Measurements from ENCODE around the gene HECTD2. TPM values are rescaled to one million over a fixed set of nuclear protein-coding genes. Genes with fewer than 3 reads are reported as not detected.
"Not testable (repeated sequence)": the region's sequence is repeated elsewhere in the genome, so short reads cannot be mapped to it uniquely, and the experiment has no call there.

Gene HECTD2
- total RNA-seq, 1 donor from 2014 or later = 8.1 TPM

DNA sequence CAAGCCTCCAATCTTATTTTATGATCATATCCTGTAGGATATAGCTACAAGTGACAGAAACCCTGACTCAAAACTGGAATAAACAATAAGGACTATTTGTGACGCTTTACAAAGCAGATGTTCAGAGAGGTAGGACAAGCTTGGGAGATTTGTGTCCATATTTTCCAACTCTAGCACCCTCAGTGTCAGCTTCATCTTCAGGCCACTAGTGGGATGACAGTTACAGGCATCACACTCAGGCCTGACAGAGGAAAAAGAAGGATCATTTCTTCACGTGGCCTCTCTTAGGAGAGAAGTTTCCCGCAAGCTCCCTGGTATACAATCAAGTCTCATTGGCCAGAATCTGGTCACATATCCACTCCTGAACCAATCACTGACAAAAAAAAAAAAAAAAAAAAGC lies 148.3 kb downstream of the HECTD2 start:
- Mint-ChIP-seq H3K9me3 (peaks cover 3% of the 10 kb centered on the region), H3K4me3 (no peak overlapping the region), H3K36me3 (ENCODE audit: low read depth) (no peaks in the 10 kb centered on the region), H3K4me1 (peaks cover 2% of the 10 kb centered on the region), H3K27me3 (peaks cover 4% of the 10 kb centered on the region), H3K27ac (no peak overlapping the region)
- POLR2A ChIA-PET = no interaction called here
- intact Hi-C loops (cut with micrococcal nuclease) = loop anchor here (10.0 kb wide), 1 partner anchor 174 kb away; no protein-coding TSS in a partner anchor
- ATAC-seq (ENCODE audit: low read depth) = no peak
- DNase-seq = no peak
- no peak for TF ChIP-seq CTCF (IDR thresholded peaks at IDR 0.05)
- CTCF ChIA-PET = no interaction called here

GRCh38 chr10:91559169-91559568 lies 149.0 kb downstream of the HECTD2 start:
- Mint-ChIP-seq H3K9me3 (peaks cover 3% of the 10 kb centered on the region), H3K27me3 (peaks cover 4% of the 10 kb centered on the region), H3K27ac (no peak overlapping the region), H3K4me3 (no peak overlapping the region), H3K4me1 (peaks cover 2% of the 10 kb centered on the region), H3K36me3 (ENCODE audit: low read depth) (no peaks in the 10 kb centered on the region)
- ATAC-seq (ENCODE audit: low read depth) (no peak), DNase-seq (no peak)
- TF ChIP-seq CTCF (IDR thresholded peaks at IDR 0.05) = no peak
- CTCF ChIA-PET = no interaction called here
- intact Hi-C loops (cut with micrococcal nuclease) = loop anchor here (10.0 kb wide), 1 partner anchor 174 kb away; no protein-coding TSS in a partner anchor
- POLR2A ChIA-PET = no interaction called here

- ATAC-seq (ENCODE audit: low read depth) = no peak
- Mint-ChIP-seq H3K36me3 (ENCODE audit: low read depth) (no peaks in the 10 kb centered on the region), H3K27me3 (peaks cover 4% of the 10 kb centered on the region), H3K27ac (no peak overlapping the region), H3K9me3 (peaks cover 3% of the 10 kb centered on the region), H3K4me1 (peaks cover 2% of the 10 kb centered on the region), H3K4me3 (no peak overlapping the region)
- POLR2A ChIA-PET = no interaction called here
- CTCF ChIA-PET = no interaction called here
- no peak for TF ChIP-seq CTCF (IDR thresholded peaks at IDR 0.05)
- intact Hi-C loops (cut with micrococcal nuclease) = loop anchor here (10.0 kb wide), 1 partner anchor 175 kb away; no protein-coding TSS in a partner anchor
- no peak for DNase-seq
Observed at GRCh38 chr10:91559750-91560149, 149.6 kb downstream of the HECTD2 start.

DNA sequence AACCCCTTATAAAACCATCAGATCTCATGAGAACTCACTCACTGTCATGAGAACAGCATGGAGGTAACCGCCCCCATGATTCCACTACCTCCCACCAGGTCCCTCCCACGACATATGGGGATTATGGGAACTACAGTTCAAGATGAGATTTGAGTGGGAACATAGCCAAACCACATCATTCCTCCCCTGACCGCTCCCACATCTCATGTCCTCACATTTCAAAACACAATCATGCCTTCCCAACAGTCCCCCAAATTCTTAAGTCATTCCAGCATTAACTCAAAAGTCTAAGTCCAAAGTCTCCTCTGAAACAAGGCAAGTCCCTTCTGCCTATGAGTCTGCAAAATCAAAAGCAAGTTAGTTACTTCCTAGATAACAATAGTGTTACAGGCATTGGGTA lies 150.7 kb downstream of the HECTD2 start:
- H3K27ac Mint-ChIP-seq; H3K4me1 Mint-ChIP-seq; H3K36me3 Mint-ChIP-seq (ENCODE audit: low read depth); POLR2A ChIA-PET; ATAC-seq (ENCODE audit: low read depth); CTCF ChIA-PET; H3K9me3 Mint-ChIP-seq; H3K4me3 Mint-ChIP-seq; intact Hi-C loops (cut with micrococcal nuclease); H3K27me3 Mint-ChIP-seq; DNase-seq: not testable (repeated sequence)

GRCh38 chr10:91562839-91563581 lies 152.9 kb downstream of the HECTD2 start:
- DNase-seq (no peak), ATAC-seq (ENCODE audit: low read depth) (no peak)
- Mint-ChIP-seq H3K27ac (no peak overlapping the region), H3K27me3 (peaks cover 7% of the 10 kb centered on the region), H3K4me3 (no peak overlapping the region), H3K4me1 (no peaks in the 10 kb centered on the region), H3K36me3 (ENCODE audit: low read depth) (no peaks in the 10 kb centered on the region), H3K9me3 (peaks cover 3% of the 10 kb centered on the region)
- POLR2A ChIA-PET = no interaction called here
- CTCF ChIA-PET = no interaction called here
- no peak for TF ChIP-seq CTCF (IDR thresholded peaks at IDR 0.05)
- intact Hi-C loops (cut with micrococcal nuclease) = no loop called here

- Mint-ChIP-seq H3K4me1 (no peaks in the 10 kb centered on the region), H3K27me3 (peaks cover 7% of the 10 kb centered on the region), H3K9me3 (peaks cover 3% of the 10 kb centered on the region), H3K4me3 (no peak overlapping the region), H3K36me3 (ENCODE audit: low read depth) (no peaks in the 10 kb centered on the region), H3K27ac (no peak overlapping the region)
- POLR2A ChIA-PET = no interaction called here
- ATAC-seq (ENCODE audit: low read depth) = no peak
- no peak for DNase-seq
- TF ChIP-seq CTCF (IDR thresholded peaks at IDR 0.05) = no peak
- intact Hi-C loops (cut with micrococcal nuclease) = no loop called here
- CTCF ChIA-PET = no interaction called here
Observed at GRCh38 chr10:91564026-91564425, 153.9 kb downstream of the HECTD2 start.

Data from activated B cell treated with CpG ODN at 0.5 μM for 24 hours (primary cell).